ENCODE measurements around the gene GPATCH8. TPM values are rescaled to one million over a fixed set of nuclear protein-coding genes. Genes with fewer than 3 reads are reported as not detected.

Gene GPATCH8
- total RNA-seq, 1 experiment from 2014 or later: 22.7 TPM

DNA sequence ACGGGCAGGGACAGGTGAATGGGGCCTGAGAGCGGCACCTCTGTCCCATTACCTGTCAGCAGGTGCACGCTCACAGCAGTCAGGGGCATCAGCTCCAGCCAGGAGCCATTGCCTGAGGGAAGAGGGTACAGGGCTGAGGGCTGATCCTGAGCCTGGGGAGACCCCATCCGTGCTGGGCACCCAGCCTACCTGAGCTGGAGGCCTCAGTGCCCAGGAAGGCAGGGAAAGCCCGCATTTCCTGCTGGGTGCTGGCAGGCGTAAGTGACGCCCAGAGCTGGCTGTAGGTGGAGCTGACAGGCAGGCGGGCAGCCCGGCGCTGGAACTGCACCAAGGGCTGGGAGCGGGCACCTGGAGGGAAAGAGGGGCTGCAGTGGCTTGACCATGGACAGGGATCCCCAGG is 147.0 kb downstream of the GPATCH8 start:
- Histone ChIP-seq H3K79me2 (ENCODE audit: low read length) (no peaks in the 10 kb centered on the region), H3K4me1 (ENCODE audit: insufficient read depth, low read length) (no peaks in the 10 kb centered on the region), H3F3A (ENCODE audit: low read length, unreplicated experiment) (no peaks in the 10 kb centered on the region), H3K27ac (ENCODE audit: low read length) (no peak overlapping the region), H3K9me3 (ENCODE audit: low read length) (no peaks in the 10 kb centered on the region), H4K20me1 (ENCODE audit: low read length) (no peaks in the 10 kb centered on the region), H3K4me2 (ENCODE audit: low read length) (no peak overlapping the region), H3K27me3 (ENCODE audit: low read length) (no peaks in the 10 kb centered on the region), H3K9me2 (replicated peaks; ENCODE audit: low read length) (no peaks in the 10 kb centered on the region), H3K9ac (ENCODE audit: low read length) (no peak overlapping the region), H3K4me3 (ENCODE audit: low read length) (no peak overlapping the region), H2AFZ (ENCODE audit: low read length) (no peak overlapping the region), H3K36me3 (ENCODE audit: low read depth, low read length) (peaks cover 8% of the 10 kb centered on the region; the same call in 1 of the 2 replicates)
- CTCF ChIA-PET: no interaction called here
- POLR2A ChIA-PET (ENCODE audit: unreplicated experiment): no interaction called here
- DNase-seq (no peak), ATAC-seq (no peak)
- TF ChIP-seq CTCF (conservative IDR thresholded peaks at IDR 0.05; ENCODE audit: low read depth, low read length): no peak
- TF ChIP-seq EZH2 (IDR thresholded peaks at IDR 0.05; ENCODE audit: low read length, unreplicated experiment): no peak
- no peak for TF ChIP-seq EZH2phosphoT487 (IDR thresholded peaks at IDR 0.05; ENCODE audit: borderline replicate concordance, low read length)
- intact Hi-C loops (cut with micrococcal nuclease): no loop called here
- BruUV-seq (replicated peaks): no TSS peak

DNA sequence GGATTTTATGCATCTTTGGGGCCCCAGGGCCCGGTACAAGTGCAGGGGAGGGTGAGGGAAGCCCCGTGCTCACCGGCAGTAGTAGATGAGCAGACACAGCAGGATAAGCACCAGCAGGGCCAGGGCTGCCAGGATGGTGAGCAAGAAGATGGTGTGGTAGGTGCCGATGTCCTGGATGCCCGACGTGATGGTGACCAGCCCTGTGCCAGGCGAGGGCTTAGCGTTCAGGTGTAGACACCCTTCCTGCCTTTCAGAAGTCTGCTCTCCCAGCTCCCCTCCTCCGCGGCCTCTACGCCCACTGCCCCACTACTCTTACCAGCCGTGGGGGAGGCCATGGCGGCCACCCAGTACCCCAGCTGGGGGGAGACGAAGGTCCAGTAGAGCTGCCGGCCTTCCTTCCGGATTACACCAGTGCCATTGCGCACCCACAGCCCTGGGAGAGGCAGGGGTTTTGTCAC is 147.5 kb downstream of the GPATCH8 start:
- ATAC-seq (no peak), DNase-seq (no peak)
- no peak overlapping the region for H2AFZ ChIP-seq (ENCODE audit: low read length)
- no peak overlapping the region for H3K9ac ChIP-seq (ENCODE audit: low read length)
- H3K79me2 ChIP-seq (ENCODE audit: low read length): no peaks in the 10 kb centered on the region
- CTCF ChIA-PET: no interaction called here
- H3K4me1 ChIP-seq (ENCODE audit: insufficient read depth, low read length): no peaks in the 10 kb centered on the region
- H3K9me3 ChIP-seq (ENCODE audit: low read length): no peaks in the 10 kb centered on the region
- no peak overlapping the region for H3K4me2 ChIP-seq (ENCODE audit: low read length)
- no peak for TF ChIP-seq EZH2phosphoT487 (IDR thresholded peaks at IDR 0.05; ENCODE audit: borderline replicate concordance, low read length)
- TF ChIP-seq EZH2 (IDR thresholded peaks at IDR 0.05; ENCODE audit: low read length, unreplicated experiment): no peak
- TF ChIP-seq CTCF (conservative IDR thresholded peaks at IDR 0.05; ENCODE audit: low read depth, low read length): no peak
- intact Hi-C loops (cut with micrococcal nuclease): no loop called here
- POLR2A ChIA-PET (ENCODE audit: unreplicated experiment): no interaction called here
- BruUV-seq (replicated peaks): no TSS peak
- H3K27ac ChIP-seq (ENCODE audit: low read length): no peak overlapping the region
- no peak overlapping the region for H3K4me3 ChIP-seq (ENCODE audit: low read length)
- H3F3A ChIP-seq (ENCODE audit: low read length, unreplicated experiment): no peaks in the 10 kb centered on the region
- peaks cover 8% of the 10 kb centered on the region; the same call in 1 of the 2 replicates for H3K36me3 ChIP-seq (ENCODE audit: low read depth, low read length)
- no peaks in the 10 kb centered on the region for H3K27me3 ChIP-seq (ENCODE audit: low read length)
- no peaks in the 10 kb centered on the region for H3K9me2 ChIP-seq (replicated peaks; ENCODE audit: low read length)
- H4K20me1 ChIP-seq (ENCODE audit: low read length): no peaks in the 10 kb centered on the region

DNA sequence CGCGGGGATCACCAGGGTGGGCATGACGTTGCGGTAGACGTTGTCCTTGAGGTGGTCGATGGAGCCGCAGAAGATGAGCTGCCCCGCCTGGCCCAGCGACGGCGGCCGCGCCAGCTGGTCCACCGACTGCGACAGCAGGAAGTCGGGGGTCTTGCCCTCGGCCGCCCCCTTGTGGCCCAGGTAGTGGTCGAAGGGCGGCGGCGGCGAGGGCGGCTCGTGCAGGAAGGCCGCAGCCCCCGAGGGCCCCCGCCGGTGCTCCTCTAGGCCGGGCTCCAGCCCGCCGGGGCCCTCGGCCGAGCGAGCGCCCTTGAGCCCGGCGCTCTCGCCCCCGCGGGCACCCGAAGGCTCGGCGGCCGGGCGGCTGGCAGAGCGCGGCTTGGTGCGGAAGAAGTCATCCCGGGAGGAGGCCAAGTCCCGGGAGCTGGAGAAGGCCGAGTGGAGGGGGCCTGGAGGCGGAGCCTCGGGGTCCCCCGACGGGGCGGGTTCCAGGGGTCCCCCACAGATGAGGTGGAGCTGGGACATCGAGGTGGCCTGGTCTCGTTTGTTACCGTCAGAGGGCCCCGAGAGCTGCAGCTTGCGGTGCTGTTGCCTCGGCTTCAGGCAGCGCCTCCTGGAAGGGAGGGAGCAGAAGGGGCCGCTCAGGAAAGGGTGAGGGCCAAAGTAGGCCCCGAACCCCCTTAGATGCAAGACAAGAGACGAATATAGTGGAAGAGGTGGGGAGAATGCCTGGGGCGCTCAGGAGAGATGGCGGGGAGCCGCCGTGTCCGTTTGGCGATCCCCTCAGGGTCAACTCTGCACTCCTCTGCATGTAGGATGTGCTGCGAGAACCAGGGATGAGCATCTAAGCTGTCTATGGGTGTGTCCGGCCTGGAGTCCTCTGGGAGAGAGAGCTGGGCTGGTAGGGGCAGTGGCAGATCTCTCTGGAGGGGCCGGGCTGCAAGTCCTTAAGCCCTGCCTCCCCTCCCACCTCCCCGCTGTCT is 148.3 kb downstream of the GPATCH8 start:
- no peak for DNase-seq
- H3K4me1 ChIP-seq (ENCODE audit: insufficient read depth, low read length): no peaks in the 10 kb centered on the region
- no peak overlapping the region for H2AFZ ChIP-seq (ENCODE audit: low read length)
- TF ChIP-seq CTCF (conservative IDR thresholded peaks at IDR 0.05; ENCODE audit: low read depth, low read length) (no peak), EZH2phosphoT487 (IDR thresholded peaks at IDR 0.05; ENCODE audit: borderline replicate concordance, low read length) (no peak), EZH2 (IDR thresholded peaks at IDR 0.05; ENCODE audit: low read length, unreplicated experiment) (no peak)
- ChIA-PET CTCF (no interaction called here), POLR2A (ENCODE audit: unreplicated experiment) (no interaction called here)
- no peak overlapping the region for H3K4me3 ChIP-seq (ENCODE audit: low read length)
- intact Hi-C loops (cut with micrococcal nuclease): no loop called here
- H3K36me3 ChIP-seq (ENCODE audit: low read depth, low read length): peaks cover 9% of the 10 kb centered on the region; the same call in 1 of the 2 replicates
- H3K9me3 ChIP-seq (ENCODE audit: low read length): no peaks in the 10 kb centered on the region
- no peak overlapping the region for H3K4me2 ChIP-seq (ENCODE audit: low read length)
- H4K20me1 ChIP-seq (ENCODE audit: low read length): no peaks in the 10 kb centered on the region
- no peak overlapping the region for H3K27ac ChIP-seq (ENCODE audit: low read length)
- ATAC-seq: no peak
- H3F3A ChIP-seq (ENCODE audit: low read length, unreplicated experiment): no peaks in the 10 kb centered on the region
- H3K27me3 ChIP-seq (ENCODE audit: low read length): no peaks in the 10 kb centered on the region
- BruUV-seq (replicated peaks): no TSS peak
- no peaks in the 10 kb centered on the region for H3K79me2 ChIP-seq (ENCODE audit: low read length)
- no peak overlapping the region for H3K9ac ChIP-seq (ENCODE audit: low read length)
- H3K9me2 ChIP-seq (replicated peaks; ENCODE audit: low read length): no peaks in the 10 kb centered on the region

All from PC-3 (cell line).